ENCODE measurements around the gene GRB10.

GRB10 gene

DNA sequence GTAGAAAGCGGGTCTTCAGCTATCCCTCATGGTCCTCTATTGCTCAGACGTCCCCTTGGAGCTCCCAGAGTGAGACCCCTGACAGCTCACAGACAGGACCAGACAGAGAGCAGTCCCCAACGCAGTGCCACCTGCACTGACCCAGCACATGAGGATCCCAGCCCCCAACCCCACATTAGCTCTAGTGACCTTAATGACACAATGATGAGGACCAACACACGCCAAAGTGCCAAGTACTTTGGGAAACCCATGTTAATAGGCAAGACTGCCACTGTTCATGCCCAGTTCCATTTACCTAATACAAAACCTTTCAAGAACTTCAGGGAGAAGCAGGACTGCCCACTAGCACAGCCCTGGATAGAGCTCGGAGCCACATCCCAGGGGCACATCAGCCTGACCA is 5.7 kb upstream of the GRB10 start:
- no peak overlapping the region for H3K4me3 Mint-ChIP-seq
- H3K4me1 Mint-ChIP-seq, result peaks cover 36% of the 10 kb centered on the region
- peaks cover 12% of the 10 kb centered on the region for H3K9me3 Mint-ChIP-seq
- TF ChIP-seq, protein P1, sequence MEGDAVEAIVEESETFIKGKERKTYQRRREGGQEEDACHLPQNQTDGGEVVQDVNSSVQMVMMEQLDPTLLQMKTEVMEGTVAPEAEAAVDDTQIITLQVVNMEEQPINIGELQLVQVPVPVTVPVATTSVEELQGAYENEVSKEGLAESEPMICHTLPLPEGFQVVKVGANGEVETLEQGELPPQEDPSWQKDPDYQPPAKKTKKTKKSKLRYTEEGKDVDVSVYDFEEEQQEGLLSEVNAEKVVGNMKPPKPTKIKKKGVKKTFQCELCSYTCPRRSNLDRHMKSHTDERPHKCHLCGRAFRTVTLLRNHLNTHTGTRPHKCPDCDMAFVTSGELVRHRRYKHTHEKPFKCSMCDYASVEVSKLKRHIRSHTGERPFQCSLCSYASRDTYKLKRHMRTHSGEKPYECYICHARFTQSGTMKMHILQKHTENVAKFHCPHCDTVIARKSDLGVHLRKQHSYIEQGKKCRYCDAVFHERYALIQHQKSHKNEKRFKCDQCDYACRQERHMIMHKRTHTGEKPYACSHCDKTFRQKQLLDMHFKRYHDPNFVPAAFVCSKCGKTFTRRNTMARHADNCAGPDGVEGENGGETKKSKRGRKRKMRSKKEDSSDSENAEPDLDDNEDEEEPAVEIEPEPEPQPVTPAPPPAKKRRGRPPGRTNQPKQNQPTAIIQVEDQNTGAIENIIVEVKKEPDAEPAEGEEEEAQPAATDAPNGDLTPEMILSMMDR (IDR thresholded peaks at IDR 0.05; ENCODE audit: unreplicated experiment in 3 of 3), result no peak
- no peak overlapping the region for H3K27ac Mint-ChIP-seq
- peaks cover 30% of the 10 kb centered on the region for H3K27me3 Mint-ChIP-seq (ENCODE audit: low read depth)
- peaks cover 42% of the 10 kb centered on the region for H3K36me3 Mint-ChIP-seq (ENCODE audit: low read depth)

DNA sequence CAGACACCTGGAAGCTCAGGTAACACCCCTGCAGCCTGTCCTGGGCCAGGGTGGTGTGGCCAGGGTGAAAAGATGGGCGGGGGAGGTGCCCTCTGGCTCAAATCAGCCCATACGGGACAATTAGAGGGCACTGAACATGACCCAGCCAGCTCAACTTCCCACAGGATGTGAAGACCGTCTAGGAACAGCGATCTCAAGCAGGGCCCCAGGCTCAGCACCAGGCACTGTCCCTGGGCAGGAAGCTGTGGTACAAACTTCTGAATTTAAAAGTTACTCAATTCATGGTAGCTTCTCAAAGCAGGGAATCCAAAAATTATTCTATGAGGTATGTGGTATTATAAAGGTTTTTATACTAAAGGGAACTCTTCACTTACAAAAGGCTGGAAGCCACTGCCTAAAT is 5.1 kb upstream of the GRB10 start:
- TF ChIP-seq, protein P1 (IDR thresholded peaks at IDR 0.05; ENCODE audit: unreplicated experiment in 3 of 3), result no peak
- peaks cover 12% of the 10 kb centered on the region for H3K9me3 Mint-ChIP-seq
- H3K36me3 Mint-ChIP-seq (ENCODE audit: low read depth), result peaks cover 46% of the 10 kb centered on the region
- peaks cover 36% of the 10 kb centered on the region for H3K27me3 Mint-ChIP-seq (ENCODE audit: low read depth)
- H3K4me1 Mint-ChIP-seq, result peaks cover 42% of the 10 kb centered on the region
- no peak overlapping the region for H3K4me3 Mint-ChIP-seq
- H3K27ac Mint-ChIP-seq, result no peak overlapping the region

DNA sequence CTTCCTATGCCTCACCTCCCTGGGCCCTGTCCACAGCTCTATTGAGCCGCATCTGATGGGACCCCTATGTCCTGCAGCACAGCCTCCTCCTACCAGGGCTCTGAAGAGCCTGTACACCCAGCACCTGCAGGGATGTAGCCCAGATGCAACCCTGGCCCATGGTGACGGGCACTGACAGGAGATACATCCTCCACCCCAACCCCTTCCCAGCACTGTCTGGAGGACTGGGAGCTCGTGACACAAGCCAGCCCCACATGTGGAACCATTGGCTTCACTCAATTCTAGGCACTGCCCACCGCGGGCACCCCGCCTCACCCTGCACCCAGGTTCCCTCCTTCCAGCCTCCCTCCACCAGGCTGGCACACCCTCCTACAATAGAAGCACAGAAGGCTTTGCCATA is 2.6 kb upstream of the GRB10 start:
- H3K9me3 Mint-ChIP-seq, result peaks cover 12% of the 10 kb centered on the region
- peaks cover 49% of the 10 kb centered on the region for H3K36me3 Mint-ChIP-seq (ENCODE audit: low read depth)
- H3K4me3 Mint-ChIP-seq, result no peak overlapping the region
- no peak overlapping the region for H3K27ac Mint-ChIP-seq
- TF ChIP-seq, protein P1 (IDR thresholded peaks at IDR 0.05; ENCODE audit: unreplicated experiment in 3 of 3), result no peak
- peaks cover 42% of the 10 kb centered on the region for H3K27me3 Mint-ChIP-seq (ENCODE audit: low read depth)
- peaks cover 36% of the 10 kb centered on the region for H3K4me1 Mint-ChIP-seq

DNA sequence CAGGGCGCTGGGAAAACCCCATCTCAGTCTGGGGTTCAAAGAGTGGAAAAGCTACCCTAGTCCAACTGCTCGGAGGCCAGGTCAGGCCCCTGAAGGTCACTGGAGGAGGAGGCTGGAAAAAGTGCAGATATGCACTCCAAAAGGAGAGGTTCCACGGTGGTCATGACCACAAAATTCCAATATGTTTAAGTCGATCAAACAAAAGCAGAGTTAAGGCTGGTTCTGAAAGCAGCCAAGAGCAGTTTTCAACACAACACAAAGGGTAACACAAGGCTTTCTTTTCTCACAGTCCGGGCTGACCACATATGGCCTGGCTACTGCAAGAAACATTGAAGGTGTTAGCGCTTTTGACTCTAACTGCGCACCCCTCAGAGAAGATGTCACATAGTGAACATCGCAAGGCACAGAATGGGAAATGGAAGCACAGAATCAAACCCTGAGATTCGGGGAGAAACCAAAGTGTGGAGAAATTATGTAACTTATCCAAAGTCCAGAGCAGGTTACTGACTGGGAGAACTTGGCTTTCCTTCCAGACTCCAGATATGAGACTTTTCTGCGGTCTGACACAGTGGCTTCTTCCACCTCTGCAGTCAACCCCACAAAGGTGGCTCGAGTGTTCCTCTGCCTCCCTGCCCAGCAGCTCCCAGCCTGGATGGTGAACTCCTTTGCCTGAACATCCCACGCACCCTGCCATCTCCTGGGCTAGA is 1.3 kb upstream of the GRB10 start:
- TF ChIP-seq, protein P1 (IDR thresholded peaks at IDR 0.05; ENCODE audit: unreplicated experiment in 3 of 3), result no peak
- peaks cover 49% of the 10 kb centered on the region for H3K36me3 Mint-ChIP-seq (ENCODE audit: low read depth)
- peaks cover 12% of the 10 kb centered on the region for H3K9me3 Mint-ChIP-seq
- H3K4me1 Mint-ChIP-seq, result peaks cover 47% of the 10 kb centered on the region
- peak overlapping the region in 1 of 3 experiments; percentile 4 for H3K27ac Mint-ChIP-seq
- H3K4me3 Mint-ChIP-seq, result peak overlapping the region; percentile 17 to 83 (median 75)
- peaks cover 54% of the 10 kb centered on the region for H3K27me3 Mint-ChIP-seq (ENCODE audit: low read depth)

DNA sequence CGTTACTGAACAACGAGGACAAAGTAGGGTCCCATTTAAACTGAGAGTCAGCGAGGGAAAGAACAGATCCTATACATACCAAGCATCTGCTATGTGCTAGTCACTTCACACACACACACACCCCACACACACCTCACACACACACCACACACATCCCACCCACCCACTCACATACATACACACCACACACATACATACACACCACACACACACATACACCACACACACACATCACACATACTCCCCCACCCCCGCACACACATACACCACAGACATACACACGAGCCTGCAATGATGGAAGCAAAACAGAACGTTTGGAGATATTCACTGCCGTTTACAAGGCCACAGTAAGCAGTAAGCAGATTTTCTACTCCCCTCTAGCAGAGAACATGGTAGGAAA is 607 bp upstream of the GRB10 start:
- peaks cover 46% of the 10 kb centered on the region for H3K36me3 Mint-ChIP-seq (ENCODE audit: low read depth)

More for the DNA sequence above, 607 bp upstream of the GRB10 start:
- H3K27ac Mint-ChIP-seq, result peak overlapping the region in 1 of 3 experiments; percentile 4
- H3K9me3 Mint-ChIP-seq, result peaks cover 11% of the 10 kb centered on the region
- TF ChIP-seq, protein P1 (IDR thresholded peaks at IDR 0.05; ENCODE audit: unreplicated experiment in 3 of 3), result no peak
- peak overlapping the region; percentile 75 to 83 (median 75) for H3K4me3 Mint-ChIP-seq
- H3K4me1 Mint-ChIP-seq, result peaks cover 53% of the 10 kb centered on the region
- peaks cover 54% of the 10 kb centered on the region for H3K27me3 Mint-ChIP-seq (ENCODE audit: low read depth)

All from nephron (organoid).